GM19099 (cell line): ENCODE data around the gene TPT1.

Experiments
- POLR2A ChIP-seq: IDR thresholded peaks from 3 replicates; pipeline ENCODE4 v1.6.1; 2011; ENCODE audit warnings: low read depth; ENCODE audit not compliant: insufficient read length; ENCODE audit errors: extremely low read depth

The TPT1 gene

DNA sequence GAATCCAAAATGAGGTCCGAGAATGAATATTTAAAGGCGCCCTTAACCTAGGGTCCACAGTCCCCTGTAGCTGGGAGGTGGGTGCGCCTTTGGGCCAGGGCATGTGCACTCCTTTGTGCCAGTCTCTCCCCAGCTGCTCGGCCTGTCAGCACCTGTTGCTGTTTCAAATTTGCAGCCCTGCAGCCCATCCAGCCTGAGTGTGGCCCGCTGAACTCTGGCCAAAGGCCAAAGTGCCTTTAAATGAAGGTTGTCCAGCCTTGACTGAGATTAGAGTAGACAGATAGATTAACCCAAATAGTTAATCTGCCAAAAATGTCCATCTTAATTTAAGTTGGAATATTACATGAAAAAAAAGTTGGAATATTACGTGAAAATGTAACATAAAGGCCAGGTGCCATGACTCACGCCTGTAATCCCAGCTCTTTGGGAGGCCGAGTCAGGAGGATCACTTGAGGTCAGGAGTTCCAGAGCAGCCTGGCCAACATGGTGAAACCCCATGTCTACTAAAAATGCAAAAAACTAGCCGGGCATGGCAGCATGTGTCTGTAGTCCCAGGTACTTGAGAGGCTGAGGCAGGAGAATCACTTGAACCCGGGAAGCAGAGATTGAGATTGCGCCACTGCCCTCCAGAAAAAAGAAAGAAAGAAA lies 25.3 kb downstream of the TPT1 start:
- no peak for TF ChIP-seq POLR2A

DNA sequence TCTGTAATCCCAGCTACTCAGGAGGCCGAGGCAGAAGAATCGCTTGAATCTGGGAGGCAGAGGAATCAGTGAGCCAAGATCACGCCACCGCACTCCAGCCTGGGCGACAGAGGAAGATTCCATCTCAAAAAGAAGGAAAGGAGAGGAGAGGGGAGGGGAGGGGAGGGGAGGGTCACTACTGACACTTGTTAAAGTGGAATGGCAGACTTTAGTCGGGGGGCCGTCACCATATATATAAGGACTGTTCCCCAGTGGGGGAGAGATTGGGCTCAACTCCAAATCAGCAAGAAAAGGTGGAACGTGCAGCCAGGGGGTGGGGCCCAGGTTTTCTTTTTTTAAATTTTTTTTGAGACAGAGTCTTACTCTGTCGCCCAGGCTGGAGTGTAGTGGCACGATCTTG lies 26.2 kb downstream of the TPT1 start:
- TF ChIP-seq POLR2A, result no peak

DNA sequence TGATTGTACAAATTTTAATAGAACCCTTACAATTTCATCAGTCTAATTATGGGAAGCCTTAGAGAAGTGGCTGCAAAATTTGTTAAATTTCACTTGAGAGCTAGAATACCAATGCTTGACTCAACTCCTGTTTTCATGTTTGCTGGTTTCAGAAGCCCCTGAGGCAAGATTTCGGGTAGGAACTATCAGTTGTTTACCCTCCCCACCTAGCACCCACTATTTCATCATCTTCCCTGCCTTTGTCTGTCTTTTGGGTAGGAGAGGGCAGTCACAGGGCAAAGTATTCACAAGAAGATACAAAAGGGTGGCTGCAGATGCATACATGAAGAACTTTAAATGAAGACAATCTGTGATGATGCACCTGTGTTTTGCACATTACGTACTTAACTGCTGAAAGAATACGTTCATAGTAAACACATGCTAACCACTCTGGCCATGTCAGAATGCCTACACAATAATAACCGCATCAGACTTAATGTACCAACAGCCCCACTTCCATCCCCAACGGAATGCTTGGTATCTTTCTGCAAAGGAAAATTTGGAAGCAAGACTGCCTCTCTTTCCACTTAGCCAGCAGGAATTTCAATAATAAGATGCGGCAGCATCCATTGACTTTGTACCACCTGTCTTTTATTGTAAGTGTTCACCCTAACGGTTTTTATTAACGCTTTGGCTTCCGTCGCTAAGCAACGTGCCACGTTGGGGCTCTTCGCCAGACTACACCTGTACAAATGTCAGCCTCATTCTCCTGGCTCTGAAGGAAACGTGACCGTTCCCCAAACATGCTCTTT lies 30.4 kb downstream of the TPT1 start:
- no peak for TF ChIP-seq POLR2A

DNA sequence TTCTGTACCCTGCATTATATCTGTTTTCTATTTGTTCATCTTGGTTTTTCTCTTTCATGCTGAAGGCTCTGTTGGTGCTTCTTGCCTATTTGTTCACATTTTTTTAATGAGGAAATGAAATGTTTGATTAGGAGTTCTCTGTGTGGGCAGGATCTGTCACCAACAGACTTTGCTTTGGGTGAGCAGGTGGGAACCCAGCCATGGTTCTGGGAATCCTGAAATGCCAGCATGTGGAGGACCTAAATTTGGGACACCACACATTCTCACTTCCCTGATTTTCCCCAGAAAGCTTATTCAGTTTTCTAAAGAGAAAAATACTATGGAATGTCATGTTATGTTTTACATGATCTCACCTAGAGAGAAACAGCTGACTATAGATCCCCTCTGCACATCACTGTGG lies 34.0 kb downstream of the TPT1 start:
- TF ChIP-seq POLR2A, result no peak

DNA sequence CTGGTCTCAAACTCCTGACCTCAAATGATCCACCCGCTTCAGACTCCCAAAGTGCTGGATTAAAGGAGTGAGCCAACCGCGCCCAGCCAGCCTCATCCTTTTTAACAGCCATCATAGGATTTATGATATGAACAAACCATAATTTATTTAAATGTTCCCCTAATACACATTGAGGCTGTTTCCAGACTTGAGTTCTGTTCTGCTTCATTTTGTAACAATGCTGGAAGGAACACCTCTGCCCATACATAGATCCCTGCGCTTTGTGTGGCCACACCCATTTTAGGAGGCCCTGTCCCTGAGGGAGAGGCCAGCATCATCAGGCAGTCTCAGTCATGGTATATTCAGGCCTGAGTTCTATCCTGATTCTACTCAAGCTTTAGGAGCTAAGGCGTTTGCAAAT lies 35.9 kb downstream of the TPT1 start:
- no peak for TF ChIP-seq POLR2A

DNA sequence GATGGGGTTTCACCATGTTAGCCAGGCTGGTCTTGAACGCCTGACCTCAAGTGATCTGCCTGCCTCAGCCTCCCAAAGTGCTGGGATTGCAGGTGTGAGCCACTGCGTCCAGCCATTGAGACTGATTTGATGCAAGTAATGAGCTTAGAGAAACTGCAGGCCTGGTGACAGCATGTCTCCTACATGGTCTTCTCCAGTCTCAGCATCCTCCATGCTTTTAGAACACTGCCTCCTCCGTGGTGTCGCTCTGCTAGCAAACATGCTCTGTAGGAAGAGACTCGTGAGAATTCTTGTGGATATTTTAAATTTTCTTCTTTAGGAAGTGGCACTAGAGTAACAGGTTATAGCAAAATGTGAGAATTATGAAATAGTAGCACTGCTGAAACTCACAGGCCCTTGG lies 37.1 kb downstream of the TPT1 start:
- TF ChIP-seq POLR2A, result no peak

DNA sequence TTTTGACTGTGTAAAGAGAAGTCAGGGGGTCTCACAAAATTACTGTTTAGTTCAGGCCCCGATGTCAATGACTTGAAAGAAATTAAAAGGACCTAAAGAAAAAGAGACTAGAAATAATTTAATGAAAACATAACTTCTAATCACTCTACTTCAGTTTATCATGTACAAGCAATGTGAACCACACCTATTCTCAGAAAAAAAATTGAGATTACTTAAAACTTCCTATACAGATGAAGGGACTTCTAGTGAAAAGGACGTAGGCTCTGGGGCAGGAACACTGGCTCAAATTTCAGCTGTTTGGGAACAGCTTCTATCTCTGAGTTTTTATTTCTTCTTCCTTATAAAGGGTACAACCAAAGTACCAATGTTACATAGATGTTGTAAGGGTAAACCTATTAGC lies 38.0 kb downstream of the TPT1 start:
- TF ChIP-seq POLR2A, result no peak

DNA sequence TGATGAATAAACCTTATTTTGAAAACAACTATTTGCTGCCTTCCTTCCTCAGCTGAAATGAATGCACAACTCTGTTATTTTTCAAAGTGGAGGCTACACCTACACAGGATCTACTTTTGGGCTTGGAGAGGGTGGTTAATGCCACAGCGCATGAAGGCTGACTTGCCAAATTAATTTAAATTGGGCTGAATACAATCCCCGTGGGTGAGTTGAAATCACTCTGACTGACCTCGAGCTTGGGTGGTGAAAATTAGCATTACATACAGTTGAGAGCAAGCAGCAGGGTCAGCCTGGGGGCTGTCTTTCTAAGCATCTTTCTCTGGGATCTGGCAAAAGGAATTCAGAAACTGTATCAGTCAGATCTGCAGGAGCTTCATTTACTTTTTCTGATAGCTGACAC lies 38.5 kb downstream of the TPT1 start:
- no peak for TF ChIP-seq POLR2A

DNA sequence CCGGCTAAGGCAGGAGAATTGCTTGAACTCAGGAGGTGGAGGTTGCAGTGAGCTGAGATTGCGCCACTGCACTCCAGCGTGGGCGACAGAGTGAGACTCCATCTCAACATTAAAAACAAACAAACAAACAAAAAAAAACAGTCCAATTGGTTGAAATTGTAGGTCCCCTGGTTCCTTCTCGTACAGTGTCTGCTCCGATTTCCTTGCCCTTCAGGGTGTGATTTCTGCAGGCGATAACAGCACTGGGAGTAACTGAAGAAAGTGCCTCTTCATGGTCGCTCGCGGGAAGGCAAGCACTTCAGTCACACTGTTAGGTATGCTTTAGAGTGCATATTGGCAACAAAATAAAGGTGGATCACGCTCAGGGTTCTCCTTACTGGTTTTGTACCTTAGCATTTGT lies 39.7 kb downstream of the TPT1 start:
- TF ChIP-seq POLR2A, result no peak

DNA sequence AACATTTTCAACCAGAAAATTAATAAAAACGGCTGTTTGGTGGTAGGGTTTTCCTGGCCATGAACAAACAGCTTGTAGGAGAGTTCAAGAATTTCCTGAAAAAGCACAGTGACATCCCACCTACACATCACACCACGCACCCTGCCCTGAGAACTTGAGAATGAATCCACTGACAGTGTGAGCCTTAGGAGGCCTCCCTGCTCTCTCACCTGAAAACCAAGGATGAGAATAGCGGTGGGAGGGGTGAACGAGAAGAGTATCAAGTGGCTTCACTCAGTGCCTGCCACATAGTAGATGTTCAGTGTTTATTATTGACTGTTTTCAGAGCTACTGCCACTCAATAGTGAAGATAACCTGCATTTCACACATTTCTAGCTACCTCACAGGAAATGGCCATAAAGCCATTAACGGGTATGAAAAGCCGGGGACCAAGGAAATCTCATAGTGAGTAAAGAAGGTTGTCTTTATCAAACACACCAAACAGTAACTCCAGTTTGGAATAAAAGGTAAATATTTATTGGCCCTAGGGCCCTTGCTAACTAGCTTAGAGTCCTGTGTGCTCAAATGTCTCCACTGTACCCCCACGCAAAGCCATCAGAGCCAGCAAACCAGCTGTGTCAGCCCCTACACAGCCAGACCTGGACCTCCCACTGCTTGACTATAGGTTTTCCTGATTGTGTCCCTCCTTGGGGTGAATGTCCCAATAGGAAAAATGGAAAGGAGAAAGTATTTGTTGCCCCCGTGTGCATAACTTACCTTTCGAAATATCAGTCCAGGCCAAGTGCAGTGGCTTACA lies 40.6 kb downstream of the TPT1 start:
- TF ChIP-seq POLR2A, result no peak

DNA sequence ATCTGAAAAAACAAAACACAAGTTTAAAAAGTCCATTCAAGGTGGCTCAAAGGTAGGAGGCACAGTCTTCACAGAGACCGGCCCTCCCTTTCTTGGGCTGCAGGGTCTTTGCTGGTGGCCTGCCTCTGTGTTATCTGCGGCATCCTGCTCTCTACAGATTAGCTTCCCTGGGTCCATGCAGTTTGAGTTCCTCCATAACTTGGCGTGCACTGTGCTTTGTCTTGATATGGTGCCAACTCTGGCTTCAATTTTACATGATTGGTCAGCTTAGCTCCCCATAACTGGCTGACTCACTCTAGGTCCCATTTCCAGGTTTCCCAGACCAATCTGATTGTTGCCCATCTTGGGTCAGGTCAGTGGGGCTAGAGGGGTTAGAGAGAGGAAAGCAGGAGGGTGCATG lies 41.8 kb downstream of the TPT1 start:
- no peak for TF ChIP-seq POLR2A

DNA sequence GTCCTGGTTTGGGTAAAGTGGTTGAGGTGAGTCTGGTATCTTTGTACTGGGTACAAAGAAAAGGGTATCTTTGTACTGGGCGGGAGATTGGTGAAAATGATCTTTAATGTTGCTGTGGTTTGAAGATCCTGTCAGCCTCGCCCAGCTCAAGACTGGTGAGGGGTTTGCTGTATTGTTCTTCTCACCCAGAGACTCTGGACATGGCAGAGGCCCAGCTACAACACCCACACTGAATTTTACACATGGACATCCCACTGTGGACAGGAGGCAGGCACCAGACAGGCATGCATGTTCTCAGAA lies 42.8 kb downstream of the TPT1 start:
- no peak for TF ChIP-seq POLR2A

DNA sequence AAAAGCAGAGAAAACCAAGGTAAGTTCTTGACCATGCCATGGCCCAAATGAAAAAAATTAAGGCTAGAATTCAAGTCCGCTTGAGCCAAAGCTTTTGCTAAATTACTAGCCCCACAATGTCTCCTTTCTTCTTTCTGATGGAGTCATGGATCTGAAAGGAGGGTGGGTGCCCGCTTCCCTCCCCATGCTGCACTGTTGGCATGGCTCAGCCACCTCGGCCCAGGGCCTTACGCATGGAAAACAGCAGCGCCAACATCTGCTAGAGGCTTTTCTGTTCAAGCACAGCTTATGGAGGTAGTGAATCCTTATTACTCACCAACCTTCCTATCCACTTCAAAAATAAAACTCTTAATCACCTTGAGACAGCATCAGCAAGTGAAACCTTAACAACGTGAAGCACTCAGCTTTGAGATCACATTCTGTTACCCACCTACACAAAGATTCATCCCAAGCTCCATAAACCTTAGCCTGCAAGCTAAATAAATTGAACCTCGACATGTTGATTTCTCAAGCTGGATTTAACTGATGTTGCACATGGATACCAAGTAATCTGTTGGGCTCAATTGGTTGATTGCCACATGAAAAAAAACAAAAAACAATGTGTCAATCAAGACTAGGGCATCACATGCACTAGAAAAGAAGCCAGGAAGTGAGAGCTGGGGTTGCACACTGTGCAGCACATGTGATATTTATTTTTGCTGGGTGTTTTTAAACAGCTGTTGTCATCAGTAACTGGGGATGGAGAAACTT lies 43.4 kb downstream of the TPT1 start:
- TF ChIP-seq POLR2A, result no peak

DNA sequence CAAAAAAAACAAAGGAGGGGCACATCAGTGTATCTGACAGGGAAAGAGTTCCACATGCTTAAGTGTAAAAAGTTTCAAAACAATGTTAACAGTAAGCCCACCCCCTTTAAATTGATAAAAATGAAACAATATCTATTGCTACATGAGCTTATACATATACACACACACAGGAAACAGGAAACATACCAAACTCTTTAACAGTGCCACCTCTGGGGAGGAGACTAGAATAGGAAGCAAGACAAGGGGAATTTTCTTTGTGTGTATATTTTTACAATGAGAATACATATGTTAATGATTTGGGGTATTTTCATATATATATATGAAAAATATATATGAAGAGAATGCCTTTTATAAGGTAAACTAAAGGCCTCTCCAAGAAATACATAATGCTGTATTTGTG lies 44.7 kb downstream of the TPT1 start:
- no peak for TF ChIP-seq POLR2A

DNA sequence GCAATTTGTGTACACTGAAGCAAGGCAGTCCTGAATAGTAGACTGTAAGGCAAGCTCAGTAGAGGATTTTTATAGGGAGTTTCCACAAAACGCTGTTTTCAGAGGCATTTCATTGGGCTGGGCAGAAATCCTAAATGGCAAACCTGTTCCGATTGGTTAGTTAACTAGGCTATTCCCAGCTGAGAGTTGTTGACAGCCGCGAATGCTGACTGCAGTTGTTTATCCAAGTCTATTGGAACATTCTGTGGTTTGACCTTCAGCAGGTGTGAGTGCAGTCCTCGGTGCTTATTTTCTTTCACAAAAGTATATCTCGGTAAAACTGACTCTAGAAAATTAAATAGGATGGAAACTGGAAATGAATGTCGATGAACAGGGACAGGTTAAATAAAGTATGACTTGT lies 45.4 kb downstream of the TPT1 start:
- TF ChIP-seq POLR2A, result no peak
